K562 (cell line): ENCODE data around the gene FBXW7. TPM values are rescaled to one million over a fixed set of nuclear protein-coding genes. Genes with fewer than 3 reads are reported as not detected.
A peak's percentile ranks its signal among the peaks of the same experiment; 100 is the strongest.

ENCODE experiments used
- ATF1 ChIP-seq, 2 experiments: fragments of 450-650 bp in 1 of 2; IDR thresholded peaks; 2 replicates each; pipeline ENCODE4 v1.6.1; 2016; ENCODE audit warnings: missing compliant biosample characterization in 1 of 2, missing genetic modification characterization in 1 of 2
- E2F8 ChIP-seq: fragments of 450-650 bp; IDR thresholded peaks from 2 replicates; pipeline ENCODE4 v1.7.1; 2018; ENCODE audit warnings: mild to moderate bottlenecking, low read depth; ENCODE audit not compliant: partially characterized antibody
- HMG20B ChIP-seq: fragments of 250-450 bp; sonication (Bioruptor Pico); IDR thresholded peaks from 2 replicates; pipeline ENCODE4 v1.5.0; 2021; ENCODE audit warnings: mild to moderate bottlenecking
- HMGN3 ChIP-seq: IDR thresholded peaks from 2 replicates; pipeline ENCODE4 v1.6.1; 2011; ENCODE audit warnings: borderline replicate concordance, low read depth, mild to moderate bottlenecking, mixed read lengths, low read length; ENCODE audit not compliant: insufficient read length; ENCODE audit errors: extremely low read depth
- JUNB ChIP-seq: fragments of 450-650 bp; formaldehyde crosslinking; conservative IDR thresholded peaks from 2 replicates; pipeline ENCODE4 v1.4.0; 2020; ENCODE audit warnings: mild to moderate bottlenecking
- MCM2 ChIP-seq: fragments of 450-650 bp; IDR thresholded peaks from 2 replicates; pipeline ENCODE4 v1.6.1; 2017; ENCODE audit warnings: low read depth, mild to moderate bottlenecking
- SMC3 ChIP-seq: conservative IDR thresholded peaks from 2 replicates; pipeline ENCODE4 v1.6.1; 2011; ENCODE audit warnings: low read depth, low read length, improper control_type of control experiment; ENCODE audit not compliant: insufficient read depth
- SOX6 ChIP-seq: fragments of 450-650 bp; IDR thresholded peaks from 2 replicates; pipeline ENCODE4 v1.6.1; 2014; ENCODE audit warnings: mild to moderate bottlenecking
- SRSF7 ChIP-seq: fragments of 200-400 bp; formaldehyde crosslinking; optimal IDR thresholded peaks from 2 replicates; pipeline ENCODE3; 2017; ENCODE audit warnings: mild to moderate bottlenecking, low read depth, low read length
- TAF15 ChIP-seq: fragments of 200-400 bp; formaldehyde crosslinking; IDR thresholded peaks from 2 replicates; pipeline ENCODE4 v1.6.1; 2017; ENCODE audit warnings: mild to moderate bottlenecking, low read depth, low read length, moderate library complexity
- TSHZ1 ChIP-seq: fragments of 250-450 bp; sonication (Bioruptor Pico); IDR thresholded peaks from 2 replicates; pipeline ENCODE4 v1.4.0; 2020; ENCODE audit warnings: mild to moderate bottlenecking, moderate library complexity
- U2AF1 ChIP-seq: fragments of 200-400 bp; formaldehyde crosslinking; optimal IDR thresholded peaks from 2 replicates; pipeline ENCODE3; 2017; ENCODE audit warnings: mild to moderate bottlenecking, low read depth, low read length, moderate library complexity
- YBX1 ChIP-seq: fragments of 450-650 bp; IDR thresholded peaks from 2 replicates; pipeline ENCODE4 v1.7.1; 2016; ENCODE audit warnings: mild to moderate bottlenecking
- ZBTB12 ChIP-seq: fragments of 250-450 bp; sonication (Bioruptor Pico); IDR thresholded peaks from 2 replicates; pipeline ENCODE4 v1.4.0; 2020
- ZFP36 ChIP-seq: fragments of 150-350 bp; IDR thresholded peaks from 2 replicates; pipeline ENCODE4 v1.6.1; 2018; ENCODE audit warnings: low read length, low read depth; ENCODE audit not compliant: partially characterized antibody
- ZFP91 ChIP-seq: sonication (generic); formaldehyde crosslinking; IDR thresholded peaks from 2 replicates; pipeline ENCODE4 v1.8.0; 2022; ENCODE audit warnings: mild to moderate bottlenecking, missing genetic modification reagents
- ZKSCAN3 ChIP-seq: fragments of 250-450 bp; sonication (Bioruptor Pico); IDR thresholded peaks from 2 replicates; pipeline ENCODE4 v1.4.0; 2020
- ZNF41 ChIP-seq: fragments of 250-450 bp; sonication (Bioruptor Pico); conservative IDR thresholded peaks from 2 replicates; pipeline ENCODE4 v1.4.0; 2020; ENCODE audit warnings: mild to moderate bottlenecking
- ZNF764 ChIP-seq: fragments of 250-450 bp; sonication (Bioruptor Pico); IDR thresholded peaks from 2 replicates; pipeline ENCODE4 v1.4.0; 2020; ENCODE audit warnings: low read depth, mild to moderate bottlenecking, moderate library complexity
- ZZZ3 ChIP-seq: fragments of 450-650 bp; IDR thresholded peaks from 2 replicates; pipeline ENCODE4 v1.6.1; 2016; ENCODE audit warnings: antibody characterized with exemption, mild to moderate bottlenecking, moderate library complexity
- polyA plus RNA-seq, 8 experiments: library from polyadenylated mRNA; depleted of rRNA in 4 of 8; stranded (reverse) in 5 of 8; unstranded in 3 of 8; fragments of >200 nt; fragmentation: Nextera tagmentation in 2 of 8; fragmentation: Illumina TruSeq in 1 of 8; extraction: Ambion mirVana in 2 of 8; extraction: Trizol in 1 of 8; gene quantifications; 2 replicates each; pipeline versions ENCODE4 v1.2.1 to v1.2.3, GENCODE V29; 2011 to 2014; ENCODE audit warnings: inconsistent platforms in 1 of 8, missing spikeins in 1 of 8
- total RNA-seq, 7 experiments: library from RNA; depleted of rRNA in 6 of 7; stranded (reverse); fragments of >200 nt in 6 of 7; fragmentation: Illumina TruSeq in 2 of 7; extraction: Trizol in 2 of 7; gene quantifications; 2 replicates each; pipeline versions ENCODE4 v1.2.1 to v1.2.3, GENCODE V29; 2011 to 2021; ENCODE audit warnings: low replicate concordance in 1 of 7

FBXW7 gene
- total and polyA plus RNA-seq, 9 of the 15 experiments (the other 6 are each of a cell fraction or from before 2014, with no cell fraction given) = 6.8 to 44.2 (median 16.4) TPM

- TF ChIP-seq ZFP91 (CRISPR knock-in tag) (no peak), E2F8 (no peak), SOX6 (peak; percentile 64; the same call in 1 of the 2 replicates), ZNF764 (CRISPR knock-in tag) (no peak), U2AF1 (no peak), ZZZ3 (no peak), TAF15 (no peak), ZBTB12 (CRISPR knock-in tag) (no peak), JUNB (CRISPR knock-in tag) (no peak), MCM2 (no peak), ZFP36 (no peak), SRSF7 (no peak), HMGN3 (no peak), ZNF41 (CRISPR knock-in tag) (no peak), SMC3 (no peak), TSHZ1 (CRISPR knock-in tag) (no peak), YBX1 (no peak), ZKSCAN3 (CRISPR knock-in tag) (no peak), ATF1 (CRISPR knock-in tag; IDR thresholded peaks at IDR 0.05) (no peak), ATF1 (tag; IDR thresholded peaks at IDR 0.05) (no peak), HMG20B (CRISPR knock-in tag) (no peak)
These were observed 36.7 kb upstream of the FBXW7 start (continued) for GRCh38 chr4:152572417-152573086.
